CD4-positive, alpha-beta T cell (primary cell): Measurements from ENCODE around the gene GTSF1L. TPM values are rescaled to one million over a fixed set of nuclear protein-coding genes. Genes with fewer than 3 reads are reported as not detected.

Source experiments
- ATAC-seq: fragments of 200-7000 bp; cut with Tn5 transposase; one replicate; pipeline ENCODE4 v1.10.0; 2022; ENCODE audit warnings: mild to moderate bottlenecking; ENCODE audit not compliant: poor library complexity
- CTCF ChIA-PET: fragments of 350-600 bp; sonication (Branson Sonifier 250); formaldehyde crosslinking; loops from one replicate; lab custom pipeline; 2021; ENCODE audit warnings: antibody characterized with exemption, inconsistent platforms; lab: Charles Lee
- POLR2A ChIA-PET: fragments of 350-600 bp; sonication (Branson Sonifier 250); formaldehyde crosslinking; loops from one replicate; lab custom pipeline; 2021; ENCODE audit warnings: antibody characterized with exemption, inconsistent platforms; lab: Charles Lee
- DNase-seq, 14 experiments: peaks; one replicate each; pipeline ENCODE4 v3.0.0-alpha.2; 2013 to 2020; ENCODE audit warnings: mixed read lengths in 2 of 14
- H3K27ac ChIP-seq, 2 donors: one replicate each; pipeline versions ENCODE4 v1.5.1 to v1.7.0; 2013; ENCODE audit warnings: low read length in 2 of 2, low read depth in 1 of 2, mild to moderate bottlenecking in 1 of 2
- H3K27me3 ChIP-seq, 2 experiments: 1 replicate in 1 of 2; 2 replicates in 1 of 2; pipeline versions ENCODE4 v1.6.1 to v1.7.0; 2013; ENCODE audit warnings: low read length in 2 of 2, control low read depth in 1 of 2, mild to moderate bottlenecking in 1 of 2, moderate library complexity in 1 of 2; ENCODE audit not compliant: insufficient read depth in 2 of 2, control insufficient read depth in 1 of 2
- H3K36me3 ChIP-seq: one replicate; pipeline ENCODE4 v1.6.1; 2013; ENCODE audit warnings: low read length, control low read depth; ENCODE audit not compliant: insufficient read depth
- H3K4me1 ChIP-seq: one replicate; pipeline ENCODE4 v1.6.1; 2013; ENCODE audit warnings: low read length, control low read depth; ENCODE audit not compliant: insufficient read depth
- H3K4me3 ChIP-seq: one replicate; pipeline ENCODE4 v1.5.1; 2013; ENCODE audit warnings: mild to moderate bottlenecking, low read length, moderate library complexity
- H3K9me3 ChIP-seq, 2 experiments: 1 replicate in 1 of 2; 2 replicates in 1 of 2; pipeline versions ENCODE4 v1.6.1 to v1.7.0; 2013; ENCODE audit warnings: low read length in 2 of 2, mild to moderate bottlenecking in 2 of 2, control low read depth in 1 of 2, moderate library complexity in 1 of 2; ENCODE audit not compliant: control insufficient read depth in 1 of 2, insufficient read depth in 1 of 2
- H3K27ac Mint-ChIP-seq: one replicate; pipeline ENCODE4 v1.8.0; 2020; ENCODE audit warnings: mixed read lengths
- H3K27me3 Mint-ChIP-seq: one replicate; pipeline ENCODE4 v1.8.0; 2021; ENCODE audit warnings: mixed read lengths
- H3K36me3 Mint-ChIP-seq: one replicate; pipeline ENCODE4 v1.8.0; 2021; ENCODE audit warnings: low read depth, mixed read lengths
- H3K4me1 Mint-ChIP-seq: one replicate; pipeline ENCODE4 v1.8.0; 2021; ENCODE audit warnings: low read depth, mixed read lengths
- H3K4me3 Mint-ChIP-seq: one replicate; pipeline ENCODE4 v1.8.0; 2020; ENCODE audit warnings: mild to moderate bottlenecking, mixed read lengths
- H3K9me3 Mint-ChIP-seq: one replicate; pipeline ENCODE4 v1.8.0; 2020; ENCODE audit warnings: mixed read lengths
- intact Hi-C, 2 experiments: fragments of 100-400 bp; cut with DNase I in 1 of 2; cut with micrococcal nuclease in 1 of 2; formaldehyde crosslinking; loops; one replicate each; pipeline versions ENCODE4 v1.15.1 to v1.9.0; 2023 to 2025; cut with DNase I, micrococcal nuclease
- total RNA-seq, 174 experiments: library from RNA in 2 of 174; stranded (reverse) in 2 of 174; gene quantifications; one replicate each; pipeline ENCODE4 v1.2.3 and lab custom pipeline; 2021 to 2026
- TF ChIP-seq, protein P1 (sequence below): fragments of 200-600 bp; IDR thresholded peaks from one replicate; pipeline ENCODE4 v1.8.0; 2022; ENCODE audit warnings: antibody characterized with exemption, mild to moderate bottlenecking

GTSF1L gene
- total RNA-seq, 2 experiments from 2014 or later = not detected

DNA sequence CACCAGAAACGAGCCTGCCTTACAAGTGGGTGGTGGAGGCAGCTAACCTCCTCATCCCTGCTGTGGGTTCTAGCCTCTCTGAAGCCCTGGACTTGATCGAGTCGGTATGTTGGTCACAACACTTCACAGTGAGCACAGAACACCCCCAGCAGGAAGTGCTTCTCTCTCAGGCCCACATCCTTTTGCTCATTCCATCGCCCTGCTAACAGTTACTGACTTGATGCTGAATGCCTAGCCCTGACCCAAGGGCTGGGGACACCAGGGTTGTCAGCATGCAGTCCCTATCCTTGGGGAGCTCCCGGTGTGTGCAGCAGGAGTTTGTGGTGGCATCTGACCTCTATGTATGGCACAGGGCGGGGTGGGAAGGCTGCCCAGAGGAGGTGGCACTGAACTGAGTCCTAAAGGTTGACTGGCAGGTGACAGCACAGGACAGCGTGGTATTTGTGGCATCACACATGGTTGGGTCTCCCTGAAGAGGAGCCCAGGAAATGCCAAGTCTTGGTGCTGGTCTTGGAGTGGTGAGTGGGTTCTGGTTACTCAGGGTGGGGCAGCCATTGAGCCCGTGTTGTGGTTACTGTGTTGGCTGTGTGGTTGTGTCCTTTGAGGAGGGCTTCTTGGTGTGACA is 26.7 kb downstream of the GTSF1L start:
- Histone ChIP-seq H3K4me3 (no peak overlapping the region), H3K27ac (no peak overlapping the region), H3K27me3 (no peaks in the 10 kb centered on the region), H3K4me1 (peaks cover 9% of the 10 kb centered on the region), H3K36me3 (no peaks in the 10 kb centered on the region), H3K9me3 (no peaks in the 10 kb centered on the region)
- intact Hi-C loops = no loop called here
- DNase-seq = peak in 1 of 14 experiments; percentile 13
- no peak overlapping the region for H3K27ac Mint-ChIP-seq
- H3K27me3 Mint-ChIP-seq = no peaks in the 10 kb centered on the region
- CTCF ChIA-PET = no interaction called here
- H3K36me3 Mint-ChIP-seq = no peaks in the 10 kb centered on the region
- POLR2A ChIA-PET = no interaction called here
- H3K4me1 Mint-ChIP-seq = peaks cover 6% of the 10 kb centered on the region
- H3K9me3 Mint-ChIP-seq = no peaks in the 10 kb centered on the region
- TF ChIP-seq, protein P1, sequence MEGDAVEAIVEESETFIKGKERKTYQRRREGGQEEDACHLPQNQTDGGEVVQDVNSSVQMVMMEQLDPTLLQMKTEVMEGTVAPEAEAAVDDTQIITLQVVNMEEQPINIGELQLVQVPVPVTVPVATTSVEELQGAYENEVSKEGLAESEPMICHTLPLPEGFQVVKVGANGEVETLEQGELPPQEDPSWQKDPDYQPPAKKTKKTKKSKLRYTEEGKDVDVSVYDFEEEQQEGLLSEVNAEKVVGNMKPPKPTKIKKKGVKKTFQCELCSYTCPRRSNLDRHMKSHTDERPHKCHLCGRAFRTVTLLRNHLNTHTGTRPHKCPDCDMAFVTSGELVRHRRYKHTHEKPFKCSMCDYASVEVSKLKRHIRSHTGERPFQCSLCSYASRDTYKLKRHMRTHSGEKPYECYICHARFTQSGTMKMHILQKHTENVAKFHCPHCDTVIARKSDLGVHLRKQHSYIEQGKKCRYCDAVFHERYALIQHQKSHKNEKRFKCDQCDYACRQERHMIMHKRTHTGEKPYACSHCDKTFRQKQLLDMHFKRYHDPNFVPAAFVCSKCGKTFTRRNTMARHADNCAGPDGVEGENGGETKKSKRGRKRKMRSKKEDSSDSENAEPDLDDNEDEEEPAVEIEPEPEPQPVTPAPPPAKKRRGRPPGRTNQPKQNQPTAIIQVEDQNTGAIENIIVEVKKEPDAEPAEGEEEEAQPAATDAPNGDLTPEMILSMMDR = no peak
- ATAC-seq = no peak
- no peak overlapping the region for H3K4me3 Mint-ChIP-seq

GRCh38 chr20:43695571-43695970 is 31.2 kb downstream of the GTSF1L start:
- H3K4me3 Mint-ChIP-seq = no peak overlapping the region
- DNase-seq = no peak
- H3K27ac ChIP-seq = no peak overlapping the region
- H3K36me3 Mint-ChIP-seq = no peaks in the 10 kb centered on the region
- peaks cover 6% of the 10 kb centered on the region for H3K4me1 Mint-ChIP-seq
- H3K4me1 ChIP-seq = peaks cover 7% of the 10 kb centered on the region
- POLR2A ChIA-PET = no interaction called here
- TF ChIP-seq, protein P1 = no peak
- no peak overlapping the region for H3K27ac Mint-ChIP-seq
- no peaks in the 10 kb centered on the region for H3K9me3 ChIP-seq
- H3K4me3 ChIP-seq = no peak overlapping the region
- H3K27me3 Mint-ChIP-seq = no peaks in the 10 kb centered on the region
- no peak for ATAC-seq
- no peaks in the 10 kb centered on the region for H3K9me3 Mint-ChIP-seq
- CTCF ChIA-PET = no interaction called here
- intact Hi-C loops = no loop called here
- no peaks in the 10 kb centered on the region for H3K27me3 ChIP-seq
- H3K36me3 ChIP-seq = no peaks in the 10 kb centered on the region

DNA sequence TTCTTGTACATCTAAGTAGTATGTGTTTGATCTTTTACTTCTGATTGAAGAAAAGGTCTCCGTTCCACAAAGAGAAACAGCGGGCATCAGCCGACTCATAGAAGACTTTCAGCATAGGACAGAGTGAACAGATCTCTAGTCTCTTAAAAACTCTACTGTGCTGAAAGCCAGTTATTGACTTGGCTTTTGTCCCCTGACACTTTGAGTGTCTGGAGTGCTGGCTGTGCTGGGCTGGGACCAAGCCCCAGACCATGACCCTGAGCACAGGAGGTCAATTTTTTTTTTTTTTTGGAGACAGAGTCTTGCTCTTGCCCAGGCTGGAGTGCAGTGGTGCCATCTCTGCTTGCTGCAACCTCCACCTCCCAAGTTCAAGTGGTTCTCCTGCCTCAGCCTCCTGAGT is 32.0 kb downstream of the GTSF1L start:
- ATAC-seq (no peak), DNase-seq (no peak)
- Mint-ChIP-seq H3K27me3 (no peaks in the 10 kb centered on the region), H3K4me3 (no peak overlapping the region), H3K36me3 (no peaks in the 10 kb centered on the region), H3K27ac (no peak overlapping the region), H3K4me1 (peaks cover under 1% of the 10 kb centered on the region), H3K9me3 (no peaks in the 10 kb centered on the region)
- no peak overlapping the region for H3K27ac ChIP-seq
- no peaks in the 10 kb centered on the region for H3K4me1 ChIP-seq
- H3K36me3 ChIP-seq = no peaks in the 10 kb centered on the region
- H3K4me3 ChIP-seq = no peak overlapping the region
- POLR2A ChIA-PET = no interaction called here
- H3K9me3 ChIP-seq = no peaks in the 10 kb centered on the region
- TF ChIP-seq, protein P1 = no peak
- intact Hi-C loops = no loop called here
- H3K27me3 ChIP-seq = no peaks in the 10 kb centered on the region
- CTCF ChIA-PET = no interaction called here
